K562 (cell line): ENCODE measurements around the gene PTTG1IP. TPM values are rescaled to one million over a fixed set of nuclear protein-coding genes. Genes with fewer than 3 reads are reported as not detected.

Source experiments
- ATAC-seq: fragments of 200-7000 bp; cut with Tn5 transposase; 3 replicates; pipeline ENCODE4 v1.9.1; 2020; ENCODE audit warnings: moderate library complexity
- BruUV-seq: library from RNA; stranded (reverse); fragments of 400-500 nt; replicated peaks from 2 replicates; lab custom pipeline; 2021; lab: Mats Ljungman, UMichigan
- CTCF ChIA-PET: fragments of 300-600 bp; formaldehyde crosslinking; extraction: SDS; loops from one replicate; lab custom pipeline; 2021; ENCODE audit warnings: low intra/inter-chr PET ratio; lab: Yijun Ruan, JAX
- POLR2A ChIA-PET: fragments of 300-600, 350-650 bp; sonication (Branson Sonifier 250); formaldehyde crosslinking; extraction: SDS; loops from one replicate; lab custom pipeline; 2021; ENCODE audit warnings: antibody characterized with exemption, inconsistent platforms; lab: Yijun Ruan, JAX
- DNase-seq, 4 experiments: peaks; one replicate each; pipeline versions ENCODE4 v3.0.0 to v3.0.0-alpha.2; 2011 to 2018; ENCODE audit warnings: low spot score in 3 of 4, mixed read lengths in 3 of 4; ENCODE audit errors: extremely low read depth in 1 of 4
- FAIRE-seq: peaks from 2 replicates; lab custom pipeline; 2011; peaks lifted over from hg19 to GRCh38; lab: Jason Lieb, UNC
- H2AFZ ChIP-seq: 2 replicates; pipeline ENCODE4 v1.6.0; 2011; ENCODE audit warnings: low read depth, low read length, control low read depth, inconsistent platforms
- H3K27ac ChIP-seq: fragments of 200-600 bp; 3 replicates; pipeline ENCODE4 v1.8.0; 2011; ENCODE audit warnings: low read depth, mild to moderate bottlenecking, control low read depth, inconsistent platforms, low read length, moderate library complexity, mixed read lengths; ENCODE audit errors: extremely low read depth
- H3K27me3 ChIP-seq, 2 experiments: fragments of 300-600 bp in 1 of 2; 2 replicates in 1 of 2; 3 replicates in 1 of 2; pipeline versions ENCODE4 v1.6.0 to v1.8.0; 2011; ENCODE audit warnings: inconsistent platforms in 2 of 2, low read length in 2 of 2, mild to moderate bottlenecking in 1 of 2, mixed read lengths in 1 of 2, moderate library complexity in 1 of 2; ENCODE audit not compliant: control insufficient read depth in 2 of 2, insufficient read depth in 2 of 2
- H3K36me3 ChIP-seq: fragments of 300-600 bp; 3 replicates; pipeline ENCODE4 v1.8.0; 2011; ENCODE audit warnings: mild to moderate bottlenecking, low read length, inconsistent platforms; ENCODE audit not compliant: control insufficient read depth, insufficient read depth
- H3K4me1 ChIP-seq, 2 experiments: fragments of 200-600 bp in 1 of 2; replicated peaks in 1 of 2; 2 replicates in 1 of 2; 3 replicates in 1 of 2; pipeline versions ENCODE4 v1.5.1 to v1.8.0; 2011; ENCODE audit warnings: inconsistent platforms in 2 of 2, low read length in 2 of 2, mild to moderate bottlenecking in 1 of 2, mixed read lengths in 1 of 2, moderate library complexity in 1 of 2; ENCODE audit not compliant: control insufficient read depth in 2 of 2, insufficient read depth in 2 of 2
- H3K4me2 ChIP-seq: 2 replicates; pipeline ENCODE4 v1.6.1; 2011; ENCODE audit warnings: low read length, control low read depth, inconsistent platforms, mixed read lengths; ENCODE audit not compliant: insufficient read depth
- H3K4me3 ChIP-seq: fragments of 200-600 bp; sonication (generic), shearing (Covaris generic); 2 replicates; pipeline ENCODE4 v1.5.1; 2016; ENCODE audit warnings: control low read depth, inconsistent platforms
- H3K79me2 ChIP-seq: fragments of 200-600 bp; 3 replicates; pipeline ENCODE4 v1.8.0; 2011; ENCODE audit warnings: low read length, inconsistent platforms; ENCODE audit not compliant: control insufficient read depth, insufficient read depth
- H3K9ac ChIP-seq, 2 experiments: 2 replicates each; pipeline versions ENCODE4 v1.6.0 to v1.6.1; 2011; ENCODE audit warnings: low read depth in 2 of 2, low read length in 2 of 2, control low read depth in 1 of 2, inconsistent platforms in 1 of 2, mild to moderate bottlenecking in 1 of 2, mixed read lengths in 1 of 2; ENCODE audit not compliant: insufficient read depth in 1 of 2
- H3K9me1 ChIP-seq: one replicate; pipeline ENCODE4 v1.6.0; 2011; ENCODE audit warnings: inconsistent platforms, mild to moderate bottlenecking, low read length, moderate library complexity; ENCODE audit not compliant: control insufficient read depth, insufficient read depth
- H3K9me3 ChIP-seq: replicated peaks from 2 replicates; pipeline ENCODE4 v1.5.1; 2011; ENCODE audit warnings: low read depth, low read length, inconsistent platforms; ENCODE audit not compliant: control insufficient read depth, insufficient read depth
- H4K20me1 ChIP-seq: replicated peaks from 2 replicates; pipeline ENCODE4 v1.6.1; 2011; ENCODE audit warnings: low read length, inconsistent platforms, mixed read lengths; ENCODE audit not compliant: control insufficient read depth, insufficient read depth
- CBX3 ChIP-seq, 2 experiments: IDR thresholded peaks; 1 replicate in 1 of 2; 2 replicates in 1 of 2; pipeline ENCODE4 v1.6.1; 2012; ENCODE audit warnings: inconsistent platforms in 2 of 2, low read length in 2 of 2, borderline replicate concordance in 1 of 2, control low read depth in 1 of 2
- CTBP1 ChIP-seq: fragments of 450-650 bp; IDR thresholded peaks from 2 replicates; pipeline ENCODE4 v1.6.1; 2016; ENCODE audit warnings: borderline replicate concordance
- E2F3 ChIP-seq: fragments of 250-450 bp; sonication (Bioruptor Pico); IDR thresholded peaks from 2 replicates; pipeline ENCODE4 v1.4.0; 2020; ENCODE audit warnings: mild to moderate bottlenecking
- ERF ChIP-seq: fragments of 450-650 bp; formaldehyde crosslinking; IDR thresholded peaks from 2 replicates; pipeline ENCODE4 v1.4.0; 2020; ENCODE audit warnings: mild to moderate bottlenecking, mixed read lengths
- GTF2A2 ChIP-seq: IDR thresholded peaks from 2 replicates; pipeline ENCODE4 v1.6.1; 2016; ENCODE audit warnings: mild to moderate bottlenecking, missing genetic modification characterization, missing compliant biosample characterization
- HMGXB4 ChIP-seq: sonication (generic); formaldehyde crosslinking; IDR thresholded peaks from 2 replicates; pipeline ENCODE4 v1.8.1; 2023; ENCODE audit warnings: mild to moderate bottlenecking, missing genetic modification reagents
- IRF2 ChIP-seq: sonication (generic); formaldehyde crosslinking; IDR thresholded peaks from 2 replicates; pipeline ENCODE4 v1.8.1; 2022; ENCODE audit warnings: mild to moderate bottlenecking, missing genetic modification reagents
- NFE2 ChIP-seq: IDR thresholded peaks from 2 replicates; pipeline ENCODE4 v1.6.1; 2014; ENCODE audit warnings: antibody characterized with exemption, low read depth
- SIX5 ChIP-seq, 2 experiments: IDR thresholded peaks; 2 replicates each; pipeline ENCODE4 v1.6.1; 2011; ENCODE audit warnings: low read length in 2 of 2, borderline replicate concordance in 1 of 2, low read depth in 1 of 2, mild to moderate bottlenecking in 1 of 2, moderate library complexity in 1 of 2; ENCODE audit not compliant: insufficient read depth in 1 of 2
- SMAD4 ChIP-seq: fragments of 250-450 bp; sonication (Bioruptor Pico); conservative IDR thresholded peaks from 2 replicates; pipeline ENCODE4 v1.8.0; 2021; ENCODE audit warnings: inconsistent platforms, mild to moderate bottlenecking, moderate library complexity
- ZFPM2 ChIP-seq: fragments of 250-450 bp; sonication (Bioruptor Pico); IDR thresholded peaks from 2 replicates; pipeline ENCODE4 v1.5.1; 2022; ENCODE audit warnings: mild to moderate bottlenecking
- WGBS: fragments of 100-300 bp; shearing (Covaris generic); methylation state at CpG from one replicate; pipeline ENCODE4 v1.1.6; 2016; ENCODE audit warnings: low coverage, mixed read lengths; ENCODE audit not compliant: insufficient coverage; ENCODE audit errors: missing lambda C conversion rate; 5-methylcytosine and 5-hydroxymethylcytosine counted together
- in situ Hi-C: fragments of 300-500 bp; cut with MboI; formaldehyde crosslinking; loops from 4 replicates; pipeline ENCODE4 v1.15.0; 2018; ENCODE audit warnings: inconsistent platforms, mixed read lengths
- intact Hi-C: fragments of 100-400 bp; cut with micrococcal nuclease; formaldehyde crosslinking; loops from 2 replicates; pipeline ENCODE4 v1.14.2; 2022
- polyA plus RNA-seq, 8 experiments: library from polyadenylated mRNA; depleted of rRNA in 4 of 8; stranded (reverse) in 5 of 8; unstranded in 3 of 8; fragments of >200 nt; fragmentation: Nextera tagmentation in 2 of 8; fragmentation: Illumina TruSeq in 1 of 8; extraction: Ambion mirVana in 2 of 8; extraction: Trizol in 1 of 8; gene quantifications; 2 replicates each; pipeline versions ENCODE4 v1.2.1 to v1.2.3, GENCODE V29; 2011 to 2014; ENCODE audit warnings: inconsistent platforms in 1 of 8, missing spikeins in 1 of 8
- total RNA-seq, 7 experiments: library from RNA; depleted of rRNA in 6 of 7; stranded (reverse); fragments of >200 nt in 6 of 7; fragmentation: Illumina TruSeq in 2 of 7; extraction: Trizol in 2 of 7; gene quantifications; 2 replicates each; pipeline versions ENCODE4 v1.2.1 to v1.2.3, GENCODE V29; 2011 to 2021; ENCODE audit warnings: low replicate concordance in 1 of 7
- TF ChIP-seq, protein P1 (sequence below): fragments of 450-650 bp; conservative IDR thresholded peaks from 2 replicates; pipeline ENCODE4 v1.6.1; 2016; ENCODE audit warnings: missing genetic modification characterization, low read depth, mild to moderate bottlenecking, missing compliant biosample characterization, moderate library complexity

PTTG1IP gene
- total and polyA plus RNA-seq, 9 of the 15 experiments (the other 6 are each of a cell fraction or from before 2014, with no cell fraction given), result 5.0 to 99.3 (median 82.4) TPM

DNA sequence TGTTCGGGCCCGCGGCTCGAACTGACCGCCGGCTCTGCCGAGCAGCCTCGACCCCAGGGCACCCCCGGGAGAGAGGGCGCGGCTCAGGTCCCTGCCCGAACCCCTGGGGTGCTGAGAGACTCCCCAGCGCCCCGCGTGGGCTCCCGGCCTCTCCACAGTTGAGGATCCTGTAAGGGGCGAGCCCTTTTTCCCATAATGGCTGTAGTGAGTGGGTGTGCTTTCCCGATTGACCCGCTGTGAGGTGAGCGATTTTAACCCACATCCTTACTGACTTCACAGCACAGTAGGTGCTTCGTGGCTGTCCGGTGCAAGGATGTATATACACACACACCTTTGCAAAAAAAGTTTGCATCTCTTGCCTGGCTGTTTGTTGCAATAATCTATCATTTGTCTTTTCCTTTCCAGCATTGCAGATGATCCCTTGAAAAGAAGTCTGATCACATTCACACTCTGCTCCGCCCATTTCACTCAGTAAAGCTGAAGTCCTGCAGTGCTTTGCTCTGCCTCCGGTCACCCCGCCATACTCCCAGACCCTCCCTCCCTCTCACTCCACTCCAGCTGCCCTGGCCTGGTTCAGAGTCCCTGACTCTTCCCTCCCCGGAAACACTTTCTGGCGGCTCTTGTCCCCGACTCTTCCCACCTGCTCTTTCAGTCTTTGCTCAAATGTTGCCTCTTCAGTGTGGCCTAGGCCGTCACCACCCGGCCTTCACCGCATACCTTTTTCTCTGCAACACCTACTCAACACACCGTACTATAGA is 70.9 kb downstream of the PTTG1IP start (continued):
- TF ChIP-seq ZFPM2 (CRISPR knock-in tag) (0 out of 2 replicates have a peak, but pooled peaks have one; percentile 55), SMAD4 (CRISPR knock-in tag) (no peak)

GRCh38 chr21:44801468-44802395 is 71.8 kb downstream of the PTTG1IP start, which contains the start of gene UBE2G2:
TSS of gene UBE2G2 (minus strand) at chr21:44801820. CDS start at chr21:44801748, 72 bp downstream.
- under 1% methylated on average over 79 of the region's 97 CpGs for WGBS
- TSS peak; percentile 87 for BruUV-seq
- POLR2A ChIA-PET, result interaction anchor here (0.6 to 5.5 kb wide), 22 partner anchors 8 to 541 kb away, joined by 3 to 33 read pairs (median 4); partner anchors contain the start of genes PTTG1IP and SUMO3
- no peak for TF ChIP-seq IRF2 (CRISPR knock-in tag)
- no peak for TF ChIP-seq NFE2
- TF ChIP-seq CBX3 (IDR thresholded peaks at IDR 0.05; ENCODE audit: borderline replicate concordance in 1 of 2, low read length in 2 of 2), result peak in 1 of 2 experiments; percentile 28; a peak in 2 of 3 replicates
- TF ChIP-seq GTF2A2 (tag), result 0 out of 2 replicates have a peak, but pooled peaks have one; percentile 18
- peak; percentile 93; the same call in 1 of the 2 replicates for TF ChIP-seq ERF (CRISPR knock-in tag)
- TF ChIP-seq CTBP1, result peak; percentile 61; the same call in 1 of the 2 replicates
- TF ChIP-seq, protein P1, sequence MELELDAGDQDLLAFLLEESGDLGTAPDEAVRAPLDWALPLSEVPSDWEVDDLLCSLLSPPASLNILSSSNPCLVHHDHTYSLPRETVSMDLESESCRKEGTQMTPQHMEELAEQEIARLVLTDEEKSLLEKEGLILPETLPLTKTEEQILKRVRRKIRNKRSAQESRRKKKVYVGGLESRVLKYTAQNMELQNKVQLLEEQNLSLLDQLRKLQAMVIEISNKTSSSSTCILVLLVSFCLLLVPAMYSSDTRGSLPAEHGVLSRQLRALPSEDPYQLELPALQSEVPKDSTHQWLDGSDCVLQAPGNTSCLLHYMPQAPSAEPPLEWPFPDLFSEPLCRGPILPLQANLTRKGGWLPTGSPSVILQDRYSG (tag), result peak; percentile 51; the same call in 1 of the 2 replicates
- peak; percentile 60; the same call in 1 of the 2 replicates for TF ChIP-seq HMGXB4 (CRISPR knock-in tag)
- TF ChIP-seq E2F3 (CRISPR knock-in tag), result peak; percentile 87
- TF ChIP-seq SIX5 (IDR thresholded peaks at IDR 0.05; ENCODE audit: borderline replicate concordance in 1 of 2, insufficient read depth in 1 of 2, low read depth in 1 of 2, low read length in 2 of 2), result peak in 1 of 2 experiments; percentile 50; a peak in 1 of 4 replicates

More at GRCh38 chr21:44801468-44802395, 71.8 kb downstream of the PTTG1IP start, which contains the start of gene UBE2G2:
- H3K79me2 ChIP-seq, result peaks cover 69% of the 10 kb centered on the region
- FAIRE-seq (peak; percentile 42), ATAC-seq (peak; percentile 91), DNase-seq (peak; percentile 93 to 97 (median 94))
- peak within 1 kb of the TSS; percentile 83 for H3K4me3 ChIP-seq
- peak within 1 kb of the TSS; percentile 91 for H2AFZ ChIP-seq
- peak within 1 kb of the TSS; percentile 95 for H3K4me2 ChIP-seq
- peaks cover 8% of the 10 kb centered on the region for H4K20me1 ChIP-seq
- CTCF ChIA-PET, result interaction anchor here (0.9 to 1.4 kb wide), 3 partner anchors 91 to 131 kb away, joined by 3 to 5 read pairs (median 5); no protein-coding TSS in a partner anchor
- no peaks in the 10 kb centered on the region for H3K27me3 ChIP-seq
- H3K27ac ChIP-seq, result peak within 1 kb of the TSS; percentile 93
- no peaks in the 10 kb centered on the region for H3K9me1 ChIP-seq
- in situ Hi-C loops, result no loop called here
- H3K9ac ChIP-seq, result peak within 1 kb of the TSS; percentile 83 to 97
- H3K9me3 ChIP-seq, result no peaks in the 10 kb centered on the region; the same call in 1 of the 2 replicates
- peaks cover 19 to 27% of the 10 kb centered on the region in 2 experiments for H3K4me1 ChIP-seq
- intact Hi-C loops, result loop anchor here (2.0 to 5.0 kb wide), 4 partner anchors 46 to 131 kb away; no protein-coding TSS in a partner anchor
- peaks cover 78% of the 10 kb centered on the region for H3K36me3 ChIP-seq
